Duodenal mucosa (tissue), 2 donors: ENCODE measurements around the gene SLC25A21.
"Not testable (repeated sequence)": the region's sequence is repeated elsewhere in the genome, so short reads cannot be mapped to it uniquely, and the experiment has no call there.

Experiments
- H3K27ac ChIP-seq: one replicate; pipeline ENCODE4 v1.7.0; 2013; ENCODE audit warnings: low read depth, low read length
- H3K27me3 ChIP-seq, 2 donors: one replicate each; pipeline ENCODE4 v1.7.0; 2013; ENCODE audit warnings: low read length in 2 of 2, control low read depth in 1 of 2; ENCODE audit not compliant: insufficient read depth in 2 of 2, control insufficient read depth in 1 of 2
- H3K36me3 ChIP-seq, 2 donors: one replicate each; pipeline ENCODE4 v1.7.0; 2013; ENCODE audit warnings: low read length in 2 of 2, control low read depth in 1 of 2; ENCODE audit not compliant: insufficient read depth in 2 of 2, control insufficient read depth in 1 of 2
- H3K4me1 ChIP-seq, 2 donors: one replicate each; pipeline ENCODE4 v1.7.0; 2013; ENCODE audit warnings: low read length in 2 of 2, control low read depth in 1 of 2; ENCODE audit not compliant: insufficient read depth in 2 of 2, control insufficient read depth in 1 of 2
- H3K4me3 ChIP-seq, 2 donors: one replicate each; pipeline ENCODE4 v1.7.0; 2013; ENCODE audit warnings: low read length in 2 of 2, low read depth in 1 of 2
- H3K9ac ChIP-seq, 2 donors: one replicate each; pipeline ENCODE4 v1.7.0; 2013; ENCODE audit warnings: low read length in 2 of 2, low read depth in 1 of 2
- H3K9me3 ChIP-seq, 2 donors: one replicate each; pipeline ENCODE4 v1.7.0; 2013; ENCODE audit warnings: low read length in 2 of 2, control low read depth in 1 of 2; ENCODE audit not compliant: control insufficient read depth in 1 of 2

Gene SLC25A21

DNA sequence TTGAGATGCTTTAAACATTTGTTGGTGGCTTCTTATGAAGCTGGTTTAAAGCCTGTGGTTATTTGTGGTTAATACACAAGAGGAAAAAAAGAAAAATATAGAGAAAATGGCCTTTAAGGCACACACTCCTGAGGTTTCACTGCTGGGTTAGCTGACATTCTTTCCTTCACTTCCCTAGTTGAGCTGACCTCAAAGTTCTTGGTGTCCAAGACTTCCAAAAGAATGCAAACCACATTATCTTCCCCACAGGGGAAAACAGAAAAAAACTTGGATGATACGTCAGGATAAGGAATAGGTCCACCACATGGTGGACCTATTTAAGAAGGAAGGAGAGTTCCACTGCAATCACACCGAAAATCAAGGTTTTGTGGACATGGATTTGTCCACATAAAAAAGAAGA, 94.3 kb downstream of the SLC25A21 start:
- Histone ChIP-seq H3K36me3 (no peaks in the 10 kb centered on the region), H3K27me3 (no peaks in the 10 kb centered on the region), H3K27ac (no peak overlapping the region), H3K9ac (no peak overlapping the region), H3K9me3 (no peaks in the 10 kb centered on the region), H3K4me3 (no peak overlapping the region), H3K4me1 (no peaks in the 10 kb centered on the region)

DNA sequence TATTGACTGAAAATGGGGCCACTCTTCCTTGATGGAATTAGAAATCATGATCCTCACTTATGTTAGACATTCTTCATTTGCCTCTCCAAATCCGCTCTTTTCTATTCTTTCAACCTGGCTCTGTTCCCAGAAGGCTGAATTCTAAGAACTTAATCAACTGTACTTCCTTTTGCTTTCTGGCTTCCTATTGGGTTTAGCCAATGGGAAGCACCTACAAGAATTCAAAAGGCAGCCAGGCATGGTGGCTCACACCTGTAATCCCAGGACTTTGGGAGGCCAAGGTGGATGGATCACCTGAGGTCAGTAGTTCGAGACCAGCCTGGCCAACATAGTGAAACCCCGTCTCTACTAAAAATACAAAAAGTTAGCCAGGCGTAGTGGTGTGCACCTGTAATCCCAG, 98.1 kb downstream of the SLC25A21 start:
- H3K9ac ChIP-seq, H3K36me3 ChIP-seq, H3K9me3 ChIP-seq, H3K4me3 ChIP-seq, H3K27me3 ChIP-seq, H3K27ac ChIP-seq, H3K4me1 ChIP-seq: not testable (repeated sequence)

DNA sequence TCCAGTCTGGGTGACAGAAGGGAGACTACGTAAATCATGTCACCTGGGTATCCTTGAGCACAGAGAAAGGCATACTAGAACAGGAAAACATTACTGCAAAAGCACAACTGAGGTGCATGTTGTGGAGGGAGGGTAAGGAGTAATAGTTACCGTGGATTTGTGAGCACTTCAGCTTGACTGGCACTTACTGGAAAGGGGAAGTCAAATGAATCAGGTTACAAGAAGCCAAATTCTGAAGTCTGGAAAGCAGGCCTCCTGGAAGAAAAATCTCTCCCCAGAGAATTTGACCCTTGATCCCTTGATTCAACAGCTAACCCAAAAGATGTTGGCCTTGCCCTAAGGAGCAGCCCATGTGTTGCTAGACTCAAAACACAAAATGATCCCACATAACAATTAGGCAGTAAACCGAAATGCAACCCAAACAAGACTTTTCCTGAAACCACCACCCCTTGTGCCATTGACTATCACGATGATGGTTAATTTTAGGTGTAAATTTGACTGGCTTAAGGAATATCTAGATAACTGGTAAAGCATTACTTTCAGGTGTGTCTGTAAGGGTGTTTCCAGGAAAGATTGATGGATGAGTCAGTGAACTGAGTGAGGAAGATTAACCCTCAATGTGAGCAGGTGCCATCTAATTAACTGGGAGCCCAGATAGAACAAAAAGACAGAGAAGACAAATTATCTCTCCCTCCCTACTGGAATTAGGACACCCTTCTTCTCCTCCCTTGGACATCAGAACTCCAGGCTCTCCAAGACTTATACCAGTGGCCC, 108.8 kb downstream of the SLC25A21 start:
- no peak overlapping the region for H3K4me3 ChIP-seq
- H3K9ac ChIP-seq = no peak overlapping the region

DNA sequence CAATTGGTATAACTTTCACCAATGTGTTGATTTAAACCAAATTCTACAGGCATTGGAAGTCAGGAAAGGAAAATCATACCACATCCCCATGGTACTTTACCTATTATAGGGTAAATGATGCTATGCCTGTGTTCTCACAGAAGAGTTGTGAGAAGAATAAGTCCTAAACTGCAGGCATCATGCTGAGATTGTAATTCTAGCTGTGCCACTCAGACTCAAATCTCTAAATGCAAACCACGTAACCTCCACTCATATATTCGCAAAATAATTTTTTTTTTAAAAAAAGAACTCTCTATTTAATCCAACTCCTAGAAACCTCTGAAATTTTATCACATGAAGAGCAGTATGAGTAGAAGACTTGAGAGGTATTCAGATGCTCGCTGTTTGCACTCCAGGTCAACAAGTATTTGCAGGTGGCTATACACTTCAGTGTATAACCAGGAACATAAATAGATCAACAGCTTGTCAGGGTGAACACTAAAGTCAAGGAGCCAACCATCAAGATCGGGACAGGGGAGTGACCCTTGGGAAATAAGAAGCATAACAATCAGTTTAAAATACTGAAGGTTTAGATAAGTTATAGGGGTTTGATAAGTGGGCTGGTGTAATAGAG, 110.1 kb downstream of the SLC25A21 start:
- Histone ChIP-seq H3K4me3 (no peak overlapping the region), H3K9ac (no peak overlapping the region), H3K36me3 (no peaks in the 10 kb centered on the region), H3K27me3 (no peaks in the 10 kb centered on the region), H3K27ac (no peak overlapping the region), H3K9me3 (no peaks in the 10 kb centered on the region), H3K4me1 (no peaks in the 10 kb centered on the region)

More for the DNA sequence above, 108.8 kb downstream of the SLC25A21 start:
- Histone ChIP-seq H3K9me3 (no peaks in the 10 kb centered on the region), H3K36me3 (no peaks in the 10 kb centered on the region), H3K27me3 (no peaks in the 10 kb centered on the region), H3K4me1 (no peaks in the 10 kb centered on the region), H3K27ac (no peak overlapping the region)

DNA sequence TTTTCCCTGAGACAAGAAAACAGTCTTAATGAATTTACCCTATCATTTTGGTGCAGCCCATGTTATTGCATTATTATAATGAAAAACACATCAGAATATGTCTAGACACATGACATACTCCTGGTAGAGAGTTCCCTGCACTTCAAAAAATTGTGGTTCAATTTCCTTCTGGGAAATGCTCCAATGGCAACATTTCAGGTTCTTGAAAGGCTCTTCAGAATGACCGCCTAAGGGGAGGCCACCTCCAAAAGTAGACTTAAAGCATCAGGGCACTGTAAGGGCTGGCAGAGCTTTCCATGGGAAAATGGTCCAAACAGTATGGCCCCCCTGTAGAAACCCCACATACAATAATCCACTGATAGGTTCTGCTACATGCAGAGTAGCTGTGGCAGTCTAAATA, 110.7 kb downstream of the SLC25A21 start:
- Histone ChIP-seq H3K36me3 (no peaks in the 10 kb centered on the region), H3K9me3 (no peaks in the 10 kb centered on the region), H3K27ac (no peak overlapping the region)

DNA sequence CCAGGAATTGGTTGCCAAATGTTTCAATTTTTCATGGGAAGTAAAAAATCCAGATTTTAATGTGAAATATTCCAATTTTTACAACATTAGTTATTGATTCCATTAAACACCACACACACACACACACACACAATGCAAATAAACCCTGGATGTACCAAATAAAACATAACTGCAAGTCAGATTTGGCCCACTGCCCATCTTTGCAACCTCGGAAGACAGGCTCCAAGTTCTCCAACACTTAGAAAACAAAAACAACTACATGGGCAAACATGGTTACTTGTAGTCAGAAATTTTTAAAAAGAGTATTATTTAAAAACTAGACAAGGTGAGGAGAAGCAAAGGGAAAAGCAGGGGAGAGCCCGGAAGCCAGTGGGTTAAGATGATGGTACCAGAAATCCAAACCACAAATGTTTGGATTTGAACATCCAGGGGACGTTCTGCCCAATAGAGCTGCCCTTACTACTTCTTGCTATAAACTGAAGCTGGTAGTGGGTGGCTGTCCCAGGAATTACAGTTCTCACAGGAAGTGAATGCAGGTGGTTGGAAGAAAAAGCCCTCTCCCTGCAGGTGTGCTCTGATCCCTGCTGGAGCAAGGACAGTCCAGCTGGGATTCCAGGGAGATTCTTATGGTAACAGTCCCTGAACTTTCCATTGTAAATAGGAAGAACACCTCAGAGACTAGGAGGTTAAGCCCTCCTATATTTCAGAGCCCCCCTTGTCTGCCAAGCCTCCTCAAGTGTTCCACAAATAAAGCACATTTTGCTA, 111.7 kb downstream of the SLC25A21 start:
- Histone ChIP-seq H3K4me1 (no peaks in the 10 kb centered on the region), H3K9me3 (no peaks in the 10 kb centered on the region), H3K36me3 (no peaks in the 10 kb centered on the region), H3K9ac (no peak overlapping the region), H3K27ac (no peak overlapping the region), H3K27me3 (no peaks in the 10 kb centered on the region), H3K4me3 (no peak overlapping the region)

More for the DNA sequence above, 110.7 kb downstream of the SLC25A21 start:
- Histone ChIP-seq H3K27me3 (no peaks in the 10 kb centered on the region), H3K9ac (no peak overlapping the region), H3K4me3 (no peak overlapping the region), H3K4me1 (no peaks in the 10 kb centered on the region)

DNA sequence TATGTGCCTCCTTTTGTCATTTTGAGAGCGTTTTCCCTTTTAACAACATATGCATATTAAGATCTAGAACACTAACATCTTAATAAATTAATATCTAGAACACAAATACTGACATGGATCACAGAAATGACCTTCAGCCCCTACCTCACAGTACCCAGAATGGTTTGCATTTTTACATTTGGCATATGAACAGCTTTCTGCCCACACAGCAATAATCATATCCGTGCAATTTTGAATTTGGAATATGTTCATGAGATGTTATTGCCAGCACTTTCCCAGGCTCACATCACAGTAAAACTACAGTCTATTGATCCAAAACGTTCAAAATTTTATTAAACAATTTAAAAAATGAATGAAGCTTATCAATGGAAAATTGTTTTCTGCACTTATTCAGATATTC, 114.6 kb downstream of the SLC25A21 start:
- Histone ChIP-seq H3K9me3 (peaks cover 0 to 4% of the 10 kb centered on the region in 2 donors), H3K27me3 (no peaks in the 10 kb centered on the region), H3K36me3 (no peaks in the 10 kb centered on the region), H3K27ac (no peak overlapping the region), H3K9ac (no peak overlapping the region), H3K4me1 (no peaks in the 10 kb centered on the region), H3K4me3 (no peak overlapping the region)

DNA sequence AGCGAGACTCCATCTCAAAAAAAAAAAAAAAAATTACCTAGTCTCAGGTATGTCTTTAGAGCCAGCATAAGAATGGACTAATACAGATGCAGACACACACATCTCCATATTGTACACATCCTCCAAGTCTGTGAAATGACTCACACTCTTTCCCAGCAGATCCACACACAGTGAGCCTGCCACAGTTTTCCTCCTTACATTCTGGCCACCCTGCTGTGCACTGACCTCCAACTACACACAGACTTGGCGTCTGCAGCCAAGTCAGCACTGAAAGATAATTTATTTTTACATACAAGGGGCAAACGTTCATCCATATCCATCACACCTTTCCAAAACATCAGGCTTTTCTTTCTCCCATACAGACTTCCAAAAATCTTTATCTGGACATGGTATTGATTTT, 115.9 kb downstream of the SLC25A21 start:
- H3K4me1 ChIP-seq = no peaks in the 10 kb centered on the region
- no peak overlapping the region for H3K9ac ChIP-seq
- H3K27ac ChIP-seq = no peak overlapping the region
- no peaks in the 10 kb centered on the region for H3K27me3 ChIP-seq
- peaks cover 0 to 4% of the 10 kb centered on the region in 2 donors for H3K9me3 ChIP-seq
- H3K4me3 ChIP-seq = no peak overlapping the region
- no peaks in the 10 kb centered on the region for H3K36me3 ChIP-seq

DNA sequence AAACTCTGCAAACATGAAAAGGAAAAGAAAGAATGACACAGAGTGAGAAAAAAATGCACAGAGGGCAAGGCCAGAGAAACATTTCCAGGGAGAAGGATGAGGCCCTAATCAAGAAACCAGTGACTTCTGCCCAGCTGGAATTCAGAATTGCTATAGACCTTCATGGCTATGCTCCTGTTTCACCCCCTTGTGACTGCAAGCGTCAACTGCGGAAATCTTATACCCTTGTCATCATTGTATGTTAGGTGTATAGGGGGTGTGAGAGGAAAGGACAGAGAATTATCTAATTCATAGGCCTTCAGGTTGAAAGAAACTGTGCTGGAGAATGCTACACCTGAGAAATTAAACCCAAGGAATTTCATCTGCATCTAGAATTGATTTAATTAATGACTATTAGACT, 117.5 kb downstream of the SLC25A21 start:
- Histone ChIP-seq H3K27ac (no peak overlapping the region), H3K9me3 (peaks cover 0 to 4% of the 10 kb centered on the region in 2 donors), H3K4me1 (no peaks in the 10 kb centered on the region), H3K27me3 (no peaks in the 10 kb centered on the region), H3K4me3 (no peak overlapping the region), H3K9ac (no peak overlapping the region), H3K36me3 (no peaks in the 10 kb centered on the region)

DNA sequence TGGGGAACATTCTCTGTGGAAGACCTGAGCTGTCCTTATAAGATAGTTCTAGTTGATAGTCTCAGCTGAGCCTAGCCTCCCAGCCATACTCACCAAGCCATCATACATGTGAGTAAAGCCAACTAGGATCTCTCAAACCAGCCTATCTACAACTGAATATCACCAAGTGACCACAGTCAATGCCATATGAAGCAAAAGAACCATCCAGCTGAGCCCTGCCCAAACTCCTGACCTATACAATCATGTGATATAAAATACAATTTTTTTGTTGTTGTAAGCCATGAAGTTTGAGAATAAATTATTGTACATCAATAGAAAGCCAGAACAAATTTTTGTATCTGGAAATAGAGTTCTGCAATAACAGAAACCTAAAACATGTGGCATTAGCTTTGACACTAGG, 118.3 kb downstream of the SLC25A21 start:
- peaks cover 0 to 4% of the 10 kb centered on the region in 2 donors for H3K9me3 ChIP-seq
- no peaks in the 10 kb centered on the region for H3K4me1 ChIP-seq
- no peak overlapping the region for H3K9ac ChIP-seq
- no peak overlapping the region for H3K27ac ChIP-seq
- no peaks in the 10 kb centered on the region for H3K36me3 ChIP-seq
- no peak overlapping the region for H3K4me3 ChIP-seq
- no peaks in the 10 kb centered on the region for H3K27me3 ChIP-seq
